Amniotic epithelial cell (primary cell): Measurements from ENCODE around the gene DDX47.
A peak's percentile ranks its signal among the peaks of the same experiment; 100 is the strongest.
"Not testable (repeated sequence)": the region's sequence is repeated elsewhere in the genome, so short reads cannot be mapped to it uniquely, and the experiment has no call there.

Experiments
- DNase-seq: peaks from one replicate; pipeline ENCODE4 v3.0.0-alpha.2; 2010; ENCODE audit warnings: low read depth

The DDX47 gene

DNA sequence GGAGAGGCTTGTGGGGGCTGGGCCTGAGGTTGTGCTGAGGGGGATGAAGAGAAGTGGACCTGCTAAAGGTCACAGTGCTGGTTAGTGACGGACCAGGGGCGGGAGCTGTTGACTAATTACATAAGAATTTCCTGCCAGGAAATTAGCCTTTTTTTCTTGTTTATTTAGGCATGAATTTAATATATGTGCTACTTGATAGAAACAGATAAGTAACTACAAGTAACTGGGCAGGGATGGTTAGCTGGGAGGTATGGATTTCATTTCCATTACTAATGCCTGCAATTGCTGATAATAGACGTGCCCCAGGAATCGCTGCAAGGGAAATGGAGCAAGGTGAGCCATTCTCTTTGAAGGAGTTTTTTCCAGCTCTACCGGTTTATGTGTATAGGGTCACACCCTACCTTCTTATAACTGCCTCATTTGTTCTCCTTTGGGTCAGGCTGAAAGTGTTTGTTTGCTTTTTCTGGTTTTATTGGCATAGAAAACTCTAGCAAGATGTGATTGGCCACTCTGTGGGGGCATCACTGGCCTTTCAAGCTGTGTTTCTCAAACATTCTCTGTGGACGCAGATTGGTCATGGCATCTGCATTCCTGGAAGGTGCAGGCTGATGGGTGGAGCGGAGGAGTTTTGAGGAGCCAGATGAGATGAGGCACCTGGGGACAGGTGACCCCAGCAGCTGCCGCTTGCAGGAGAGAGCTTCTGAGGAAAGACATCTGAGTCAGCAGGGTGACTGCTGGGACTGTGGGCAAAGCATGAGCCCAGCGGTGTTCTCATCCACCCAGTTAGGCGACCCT lies 59.2 kb downstream of the DDX47 start:
- peak; percentile 74 for DNase-seq

DNA sequence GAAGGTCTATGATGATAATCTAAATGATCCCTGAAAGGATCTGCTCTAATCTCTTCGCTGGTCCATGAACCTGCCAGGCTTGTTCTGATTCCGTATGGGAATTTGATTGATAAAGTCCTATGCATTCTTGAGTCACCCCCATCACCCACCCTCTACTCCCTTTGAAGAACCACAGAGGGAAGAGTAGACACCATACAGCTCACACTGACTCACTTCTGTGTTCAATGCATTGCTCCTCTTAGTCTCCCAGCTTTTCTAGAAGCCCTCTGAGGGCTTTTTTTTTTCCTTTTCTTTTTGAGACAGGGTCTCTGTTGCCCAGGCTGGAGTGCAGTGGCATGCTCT lies 59.8 kb downstream of the DDX47 start:
- DNase-seq = peak; percentile 22

DNA sequence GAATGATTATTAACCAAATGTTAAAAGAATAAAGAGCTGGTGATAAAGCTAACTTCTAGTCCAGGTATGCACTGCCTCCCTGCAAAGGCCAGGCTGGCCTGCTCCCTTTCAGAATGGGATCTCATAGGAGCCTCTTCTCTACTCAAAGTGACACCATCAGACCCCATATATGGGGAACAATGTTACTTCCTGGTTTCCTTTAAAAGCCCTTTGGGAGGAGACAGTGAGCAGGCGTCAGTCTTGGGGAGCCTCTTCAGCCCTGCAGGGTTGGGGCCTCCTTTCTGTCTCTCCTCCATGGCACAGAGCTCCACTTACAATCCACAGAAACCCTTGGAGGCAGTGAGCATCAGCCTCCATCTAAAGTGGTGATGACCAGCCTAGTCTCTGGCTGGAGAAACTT lies 60.9 kb downstream of the DDX47 start:
- no peak for DNase-seq

DNA sequence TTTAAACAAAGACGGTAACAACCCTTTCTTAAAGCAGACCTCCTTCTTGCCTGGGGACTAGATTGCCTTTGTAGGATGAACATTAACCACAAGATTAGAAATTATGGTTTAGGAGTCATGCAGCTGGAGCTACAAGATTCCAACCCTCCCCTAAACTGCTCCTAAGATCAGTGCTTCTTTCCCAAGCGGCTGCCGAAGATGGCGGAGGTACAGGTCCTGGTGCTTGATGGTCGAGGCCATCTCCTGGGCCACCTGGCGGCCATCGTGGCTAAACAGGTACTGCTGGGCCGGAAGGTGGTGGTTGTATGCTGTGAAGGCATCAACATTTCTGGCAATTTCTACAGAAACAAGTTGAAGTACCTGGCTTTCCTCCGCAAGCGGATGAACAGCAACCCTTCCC lies 62.2 kb downstream of the DDX47 start:
- DNase-seq = not testable (repeated sequence)

DNA sequence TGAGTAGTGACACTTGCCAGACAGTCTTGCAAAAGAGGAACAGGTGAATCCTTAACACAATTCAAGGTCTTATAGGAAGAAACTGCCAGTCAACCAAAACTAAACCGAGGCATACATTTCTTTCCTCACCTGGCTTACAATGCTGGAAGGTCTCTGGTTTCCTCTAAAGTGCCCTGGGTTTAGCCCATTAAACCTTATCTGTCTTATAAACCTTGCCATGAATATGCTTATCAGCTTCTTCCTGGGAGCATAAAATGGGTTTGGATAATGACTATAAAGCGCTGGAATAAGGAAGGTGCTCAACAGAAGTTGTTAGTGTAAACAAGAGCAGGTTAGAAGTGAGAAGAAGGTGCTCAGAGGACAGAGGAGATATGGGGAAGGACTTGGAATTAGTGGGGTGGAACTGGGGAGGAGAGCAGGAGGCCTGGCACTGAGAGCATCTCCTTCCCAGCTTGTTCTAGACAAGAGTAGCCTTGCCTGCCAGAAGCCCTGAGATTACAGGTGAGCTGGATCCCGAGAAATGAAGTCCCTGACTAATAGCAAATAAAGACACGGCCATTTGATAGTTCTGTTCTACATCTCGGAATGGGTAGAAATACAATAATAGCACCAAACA lies 64.1 kb downstream of the DDX47 start:
- DNase-seq = no peak

DNA sequence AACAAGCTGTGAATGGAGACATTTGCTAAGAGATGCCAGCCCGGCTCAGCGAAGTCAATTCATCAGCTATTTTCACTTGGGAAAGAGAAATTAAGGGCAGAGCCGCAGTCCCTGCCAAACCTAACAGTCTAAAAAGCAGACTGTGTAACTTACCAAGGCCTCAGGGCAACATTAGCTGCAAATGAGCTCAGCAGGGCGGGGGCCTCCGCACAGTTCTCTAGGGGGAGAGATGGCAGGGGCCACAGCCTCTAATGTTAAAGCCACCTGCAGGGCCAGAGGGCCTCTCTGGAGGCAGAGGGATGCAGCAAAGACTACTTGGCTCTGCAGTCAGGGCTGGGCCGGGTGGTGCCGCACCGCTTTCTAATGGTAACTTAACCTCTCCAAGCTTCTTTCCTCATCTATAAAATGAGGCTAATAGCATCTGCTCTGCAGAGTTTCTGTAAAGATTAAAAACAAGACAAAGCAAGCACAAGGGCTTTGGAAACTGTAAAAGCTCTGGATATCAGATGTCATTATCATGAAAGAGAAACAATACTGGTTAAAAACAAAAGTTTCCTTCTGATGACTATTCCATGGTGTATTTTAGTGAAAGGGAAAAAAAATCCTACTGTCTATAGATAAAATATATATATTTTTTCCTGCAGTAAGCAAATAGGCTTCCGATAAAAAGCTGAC lies 64.8 kb downstream of the DDX47 start:
- no peak for DNase-seq
